ENCODE results near the gene FAM171A2. TPM values are rescaled to one million over a fixed set of nuclear protein-coding genes. Genes with fewer than 3 reads are reported as not detected.

Gene FAM171A2
- total RNA-seq, 3 donors from 2014 or later, result 0.88 to 2.9 (median 2.7) TPM

- Histone ChIP-seq H3K27me3 (no peaks in the 10 kb centered on the region), H3K4me3 (no peak overlapping the region), H3K9me3 (no peaks in the 10 kb centered on the region), H3K4me1 (peaks cover 0 to 4% of the 10 kb centered on the region in 2 donors), H3K27ac (no peak overlapping the region), H3K36me3 (no peaks in the 10 kb centered on the region)
- intact Hi-C loops (cut with DNase I; ENCODE audit: low total_unique reads), result no loop called here
- no peak for DNase-seq (ENCODE audit: low spot score in 2 of 2)
- TF ChIP-seq POLR2AphosphoS5 (IDR thresholded peaks at IDR 0.05) (no peak), POLR2A (IDR thresholded peaks at IDR 0.05) (no peak)
- TF ChIP-seq, protein P1, sequence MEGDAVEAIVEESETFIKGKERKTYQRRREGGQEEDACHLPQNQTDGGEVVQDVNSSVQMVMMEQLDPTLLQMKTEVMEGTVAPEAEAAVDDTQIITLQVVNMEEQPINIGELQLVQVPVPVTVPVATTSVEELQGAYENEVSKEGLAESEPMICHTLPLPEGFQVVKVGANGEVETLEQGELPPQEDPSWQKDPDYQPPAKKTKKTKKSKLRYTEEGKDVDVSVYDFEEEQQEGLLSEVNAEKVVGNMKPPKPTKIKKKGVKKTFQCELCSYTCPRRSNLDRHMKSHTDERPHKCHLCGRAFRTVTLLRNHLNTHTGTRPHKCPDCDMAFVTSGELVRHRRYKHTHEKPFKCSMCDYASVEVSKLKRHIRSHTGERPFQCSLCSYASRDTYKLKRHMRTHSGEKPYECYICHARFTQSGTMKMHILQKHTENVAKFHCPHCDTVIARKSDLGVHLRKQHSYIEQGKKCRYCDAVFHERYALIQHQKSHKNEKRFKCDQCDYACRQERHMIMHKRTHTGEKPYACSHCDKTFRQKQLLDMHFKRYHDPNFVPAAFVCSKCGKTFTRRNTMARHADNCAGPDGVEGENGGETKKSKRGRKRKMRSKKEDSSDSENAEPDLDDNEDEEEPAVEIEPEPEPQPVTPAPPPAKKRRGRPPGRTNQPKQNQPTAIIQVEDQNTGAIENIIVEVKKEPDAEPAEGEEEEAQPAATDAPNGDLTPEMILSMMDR (IDR thresholded peaks at IDR 0.05), result no peak
These were observed 5.6 kb downstream of the FAM171A2 start for GRCh38 chr17:44358066-44358465.

- TF ChIP-seq, protein P1 (IDR thresholded peaks at IDR 0.05), result no peak
- no peak for TF ChIP-seq POLR2A (IDR thresholded peaks at IDR 0.05)
- H3K27me3 ChIP-seq, result no peaks in the 10 kb centered on the region
- no peaks in the 10 kb centered on the region for H3K4me1 ChIP-seq
- DNase-seq (ENCODE audit: low spot score in 2 of 2), result no peak
- intact Hi-C loops (cut with DNase I; ENCODE audit: low total_unique reads), result no loop called here
- H3K36me3 ChIP-seq, result peaks cover 8% of the 10 kb centered on the region
- H3K9me3 ChIP-seq, result no peaks in the 10 kb centered on the region
- no peak overlapping the region for H3K27ac ChIP-seq
- H3K4me3 ChIP-seq, result no peak overlapping the region
These were observed 7.4 kb downstream of the FAM171A2 start for GRCh38 chr17:44356241-44356640.

DNA sequence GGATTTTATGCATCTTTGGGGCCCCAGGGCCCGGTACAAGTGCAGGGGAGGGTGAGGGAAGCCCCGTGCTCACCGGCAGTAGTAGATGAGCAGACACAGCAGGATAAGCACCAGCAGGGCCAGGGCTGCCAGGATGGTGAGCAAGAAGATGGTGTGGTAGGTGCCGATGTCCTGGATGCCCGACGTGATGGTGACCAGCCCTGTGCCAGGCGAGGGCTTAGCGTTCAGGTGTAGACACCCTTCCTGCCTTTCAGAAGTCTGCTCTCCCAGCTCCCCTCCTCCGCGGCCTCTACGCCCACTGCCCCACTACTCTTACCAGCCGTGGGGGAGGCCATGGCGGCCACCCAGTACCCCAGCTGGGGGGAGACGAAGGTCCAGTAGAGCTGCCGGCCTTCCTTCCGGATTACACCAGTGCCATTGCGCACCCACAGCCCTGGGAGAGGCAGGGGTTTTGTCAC is 8.0 kb downstream of the FAM171A2 start:
- Histone ChIP-seq H3K27me3 (no peaks in the 10 kb centered on the region), H3K27ac (no peak overlapping the region), H3K4me3 (no peak overlapping the region), H3K4me1 (no peaks in the 10 kb centered on the region), H3K36me3 (peaks cover 8% of the 10 kb centered on the region), H3K9me3 (no peaks in the 10 kb centered on the region)
- intact Hi-C loops (cut with DNase I; ENCODE audit: low total_unique reads), result no loop called here
- no peak for DNase-seq (ENCODE audit: low spot score in 2 of 2)
- TF ChIP-seq, protein P1 (IDR thresholded peaks at IDR 0.05), result no peak
- TF ChIP-seq POLR2AphosphoS5 (IDR thresholded peaks at IDR 0.05), result no peak
- no peak for TF ChIP-seq POLR2A (IDR thresholded peaks at IDR 0.05)

- no peaks in the 10 kb centered on the region for H3K9me3 ChIP-seq
- no peaks in the 10 kb centered on the region for H3K27me3 ChIP-seq
- peaks cover 8% of the 10 kb centered on the region for H3K36me3 ChIP-seq
- H3K4me1 ChIP-seq, result no peaks in the 10 kb centered on the region
- peak overlapping the region in 1 of 2 donors; percentile 38 for H3K27ac ChIP-seq
- TF ChIP-seq, protein P1 (IDR thresholded peaks at IDR 0.05), result peak in 2 of 3 donors; percentile 14 to 20
- TF ChIP-seq POLR2A (IDR thresholded peaks at IDR 0.05) (no peak), POLR2AphosphoS5 (IDR thresholded peaks at IDR 0.05) (no peak)
- no peak for DNase-seq (ENCODE audit: low spot score in 2 of 2)
- peak overlapping the region in 2 of 3 donors; percentile 53 to 75 for H3K4me3 ChIP-seq
- intact Hi-C loops (cut with DNase I; ENCODE audit: low total_unique reads), result loop anchor here (5.0 kb wide), 1 partner anchor 497 kb away; no protein-coding TSS in a partner anchor
These were observed 8.8 kb downstream of the FAM171A2 start for GRCh38 chr17:44354582-44355561.
